Esophagus muscularis mucosa (tissue), 4 donors: ENCODE data around the gene ZNFX1. TPM values are rescaled to one million over a fixed set of nuclear protein-coding genes. Genes with fewer than 3 reads are reported as not detected.

Experiments used
- DNase-seq: peaks from one replicate; pipeline ENCODE4 v3.0.0-alpha.2; 2017; ENCODE audit errors: extremely low spot score
- H3K27ac ChIP-seq, 4 donors: fragments of 200-600 bp; sonication (generic); replicated peaks in 1 of 4; 1 replicate in 3 of 4; 2 replicates in 1 of 4; pipeline ENCODE4 v1.5.1; 2016 to 2019; ENCODE audit warnings: mild to moderate bottlenecking in 1 of 4
- H3K27me3 ChIP-seq, 4 donors: fragments of 200-600 bp; sonication (generic); one replicate each; pipeline versions ENCODE4 v1.5.1 to v1.6.0; 2016 to 2019
- H3K36me3 ChIP-seq, 4 donors: fragments of 200-600 bp; sonication (generic); one replicate each; pipeline ENCODE4 v1.5.1; 2016 to 2019
- H3K4me1 ChIP-seq, 4 donors: fragments of 200-600 bp; sonication (generic); one replicate each; pipeline ENCODE4 v1.5.1; 2016 to 2019
- H3K4me3 ChIP-seq, 4 donors: fragments of 200-600 bp; sonication (generic); 1 replicate in 2 of 4; 2 replicates in 2 of 4; pipeline ENCODE4 v1.5.1; 2016 to 2019; ENCODE audit warnings: mild to moderate bottlenecking in 4 of 4, moderate library complexity in 1 of 4
- H3K9me3 ChIP-seq, 4 donors: fragments of 200-600 bp; sonication (generic); 1 replicate in 3 of 4; 2 replicates in 1 of 4; pipeline ENCODE4 v1.5.1; 2016 to 2019
- CTCF ChIP-seq, 3 experiments: fragments of 200-600 bp in 2 of 3; fragments of 450-650 bp in 1 of 3; sonication (generic) in 2 of 3; IDR thresholded peaks; one replicate each; pipeline ENCODE4 v1.5.1; 2017 to 2019; ENCODE audit warnings: antibody characterized with exemption in 3 of 3, mild to moderate bottlenecking in 2 of 3, moderate library complexity in 1 of 3
- EP300 ChIP-seq: sonication (generic); formaldehyde crosslinking; IDR thresholded peaks from one replicate; pipeline ENCODE4 v1.6.1; 2017; ENCODE audit warnings: antibody characterized with exemption
- POLR2A ChIP-seq: fragments of 450-650 bp; IDR thresholded peaks from one replicate; pipeline ENCODE4 v1.6.1; 2017; ENCODE audit warnings: antibody characterized with exemption, moderate library complexity, mild to moderate bottlenecking, low read depth
- POLR2AphosphoS5 ChIP-seq, 2 donors: sonication (generic); formaldehyde crosslinking; IDR thresholded peaks; one replicate each; pipeline ENCODE4 v1.6.1; 2017; ENCODE audit warnings: antibody characterized with exemption in 2 of 2
- WGBS: methylation state at CpG from one replicate; pipeline ENCODE4 v1.1.5; 2018; 5-methylcytosine and 5-hydroxymethylcytosine counted together
- intact Hi-C: fragments of 100-400 bp; cut with DNase I; formaldehyde crosslinking; loops from one replicate; pipeline ENCODE4 v1.15.1; 2023
- total RNA-seq, 4 donors: library from RNA; depleted of rRNA; stranded (reverse); fragments of >200 nt; gene quantifications; one replicate each; pipeline versions ENCODE4 v1.1.0 to v1.2.1, GENCODE V29; 2016

The ZNFX1 gene
- total RNA-seq, 4 donors from 2014 or later, result 35.7 to 46.7 (median 41.3) TPM

GRCh38 chr20:49247792-49248191, 30.1 kb downstream of the ZNFX1 start:
- Histone ChIP-seq H3K4me3 (no peak overlapping the region), H3K27ac (no peak overlapping the region), H3K9me3 (no peaks in the 10 kb centered on the region), H3K4me1 (peaks cover 15 to 26% (median 17%) of the 10 kb centered on the region in 4 donors), H3K36me3 (peaks cover 56 to 100% (median 94%) of the 10 kb centered on the region in 4 donors), H3K27me3 (no peaks in the 10 kb centered on the region)
- 60% methylated on average over 5 of the region's 5 CpGs for WGBS
- intact Hi-C loops, result loop anchor here (2.0 kb wide), 1 partner anchor 77 kb away; no protein-coding TSS in a partner anchor
- DNase-seq, result no peak
- TF ChIP-seq CTCF (IDR thresholded peaks at IDR 0.05), result no peak
- TF ChIP-seq POLR2AphosphoS5 (IDR thresholded peaks at IDR 0.05), result peak; percentile 1 to 16

GRCh38 chr20:49247169-49247723, 30.6 kb downstream of the ZNFX1 start:
- H3K9me3 ChIP-seq, result no peaks in the 10 kb centered on the region
- 87% methylated on average over 8 of the region's 8 CpGs for WGBS
- H3K27ac ChIP-seq, result no peak overlapping the region
- DNase-seq, result no peak
- TF ChIP-seq EP300 (no peak), POLR2AphosphoS5 (IDR thresholded peaks at IDR 0.05) (no peak), POLR2A (no peak), CTCF (IDR thresholded peaks at IDR 0.05) (no peak)
- intact Hi-C loops, result loop anchor here (2.0 kb wide), 1 partner anchor 78 kb away; no protein-coding TSS in a partner anchor
- no peak overlapping the region for H3K4me3 ChIP-seq
- H3K36me3 ChIP-seq, result peaks cover 56 to 100% (median 94%) of the 10 kb centered on the region in 4 donors
- no peaks in the 10 kb centered on the region for H3K27me3 ChIP-seq
- peaks cover 15 to 26% (median 17%) of the 10 kb centered on the region in 4 donors for H3K4me1 ChIP-seq

GRCh38 chr20:49245921-49246740, 31.7 kb downstream of the ZNFX1 start:
- Histone ChIP-seq H3K9me3 (no peaks in the 10 kb centered on the region), H3K4me3 (no peak overlapping the region), H3K4me1 (peaks cover 15 to 26% (median 17%) of the 10 kb centered on the region in 4 donors), H3K27me3 (no peaks in the 10 kb centered on the region), H3K27ac (peak overlapping the region; percentile 1 to 63 (median 42)), H3K36me3 (peaks cover 56 to 100% (median 93%) of the 10 kb centered on the region in 4 donors)
- WGBS, result 28% methylated on average over 3 of the region's 3 CpGs
- DNase-seq, result no peak
- intact Hi-C loops, result loop anchor here (2.0 kb wide), 1 partner anchor 79 kb away; no protein-coding TSS in a partner anchor
- TF ChIP-seq CTCF (IDR thresholded peaks at IDR 0.05) (peak; percentile 51 to 70 (median 67)), POLR2AphosphoS5 (IDR thresholded peaks at IDR 0.05) (peak in 1 of 2 donors; percentile 6), EP300 (no peak), POLR2A (no peak)

GRCh38 chr20:49237531-49237930, 40.3 kb downstream of the ZNFX1 start:
- intact Hi-C loops, result no loop called here
- Histone ChIP-seq H3K4me1 (no peaks in the 10 kb centered on the region), H3K4me3 (no peak overlapping the region), H3K27me3 (no peaks in the 10 kb centered on the region), H3K27ac (no peak overlapping the region), H3K36me3 (peaks cover 84 to 100% (median 97%) of the 10 kb centered on the region in 4 donors), H3K9me3 (no peaks in the 10 kb centered on the region)
- no peak for DNase-seq
- no peak for TF ChIP-seq POLR2AphosphoS5 (IDR thresholded peaks at IDR 0.05)
- no peak for TF ChIP-seq CTCF (IDR thresholded peaks at IDR 0.05)
- no peak for TF ChIP-seq EP300
- TF ChIP-seq POLR2A, result no peak
- 90% methylated on average over 4 of the region's 4 CpGs for WGBS
